NCI-H2196 (cell line): ENCODE measurements around the gene SPEG.

ENCODE experiments used
- DNase-seq: peaks from one replicate; lab custom pipeline; 2025; ENCODE audit not compliant: unreplicated experiment; lab: John Stamatoyannopoulos, UW

SPEG gene

DNA sequence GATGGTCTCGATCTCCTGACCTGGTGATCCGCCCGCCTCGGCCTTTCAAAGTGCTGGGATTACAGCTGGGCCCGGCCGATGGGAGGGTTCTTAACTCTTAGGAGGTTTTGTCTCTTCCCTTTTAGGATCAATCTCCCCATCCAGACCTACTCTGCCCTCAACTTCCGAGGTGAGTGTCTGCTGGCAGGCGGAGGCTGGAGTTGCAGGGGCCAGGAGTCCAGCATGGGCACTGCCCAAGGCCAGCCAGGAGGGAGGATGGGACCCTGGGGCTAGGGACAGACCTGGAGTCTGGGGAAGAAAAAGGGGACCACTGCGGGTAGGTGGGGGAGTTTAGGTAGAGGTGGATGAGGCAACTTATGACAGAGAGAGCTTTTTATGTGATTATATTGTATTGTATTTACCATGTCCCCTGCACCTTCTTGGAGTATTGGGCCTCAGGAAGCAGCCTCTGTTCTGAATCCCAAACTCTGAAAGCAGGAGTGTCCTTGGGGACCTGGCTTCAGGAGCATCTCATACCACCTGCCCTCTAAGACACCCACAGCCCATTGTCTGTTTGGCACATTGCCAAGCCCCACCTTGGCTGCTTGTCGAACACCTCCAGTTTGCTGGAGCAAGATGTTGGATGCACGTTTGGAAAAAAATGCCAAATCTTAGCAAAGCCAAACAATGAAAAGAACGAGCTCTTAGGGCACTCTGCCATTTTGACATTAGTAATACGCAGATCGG is 10.8 kb upstream of the SPEG start:
- peak; percentile 9 for DNase-seq

GRCh38 chr2:219425238-219426067 is 9.2 kb upstream of the SPEG start:
- no peak for DNase-seq

DNA sequence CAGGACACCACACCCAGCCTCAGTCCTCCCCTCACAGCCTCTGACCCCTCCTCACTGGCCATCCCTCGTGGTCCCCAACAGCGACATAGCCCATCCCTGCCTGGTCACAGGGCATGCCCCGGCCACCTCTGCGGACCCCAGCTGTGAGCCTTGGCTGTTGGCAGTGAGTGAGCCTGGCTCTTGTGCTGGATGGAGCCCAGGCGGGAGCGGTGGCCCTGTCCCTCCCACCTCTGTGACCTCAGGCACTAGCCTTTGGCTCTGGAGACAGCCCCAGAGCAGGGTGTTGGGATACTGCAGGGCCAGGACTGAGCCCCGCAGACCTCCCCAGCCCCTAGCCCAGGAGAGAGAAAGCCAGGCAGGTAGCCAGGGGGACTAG is 8.6 kb upstream of the SPEG start:
- DNase-seq: no peak

DNA sequence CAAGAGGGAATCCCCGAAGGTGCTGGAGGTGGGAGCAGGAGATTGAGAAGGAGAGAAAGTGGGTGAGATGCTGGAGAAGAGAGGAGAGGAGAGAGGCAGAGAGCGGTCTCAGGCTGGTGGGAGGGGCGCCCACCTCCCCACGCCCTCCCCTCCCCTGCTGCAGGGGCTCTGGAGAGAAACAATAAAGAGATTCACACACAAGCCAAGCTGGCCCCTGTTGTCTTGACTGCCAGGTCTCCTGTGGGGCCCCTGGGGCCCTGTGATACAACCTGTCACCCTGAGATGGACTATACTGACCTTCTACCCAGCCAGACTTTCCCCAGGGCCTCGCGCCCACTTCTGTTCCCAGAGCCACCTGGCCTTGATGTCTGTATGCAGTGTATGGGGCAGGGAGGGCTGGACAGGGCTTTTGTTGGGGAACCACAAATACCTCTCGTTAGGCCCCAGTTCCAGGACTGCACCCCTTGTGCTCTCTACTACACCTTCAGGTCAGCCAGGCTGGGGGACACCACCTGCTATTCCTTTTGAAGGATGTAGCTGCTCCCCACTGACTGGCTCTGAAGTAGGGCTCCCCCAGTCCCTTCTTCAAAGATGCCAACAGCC is 8.0 kb upstream of the SPEG start:
- DNase-seq: no peak

DNA sequence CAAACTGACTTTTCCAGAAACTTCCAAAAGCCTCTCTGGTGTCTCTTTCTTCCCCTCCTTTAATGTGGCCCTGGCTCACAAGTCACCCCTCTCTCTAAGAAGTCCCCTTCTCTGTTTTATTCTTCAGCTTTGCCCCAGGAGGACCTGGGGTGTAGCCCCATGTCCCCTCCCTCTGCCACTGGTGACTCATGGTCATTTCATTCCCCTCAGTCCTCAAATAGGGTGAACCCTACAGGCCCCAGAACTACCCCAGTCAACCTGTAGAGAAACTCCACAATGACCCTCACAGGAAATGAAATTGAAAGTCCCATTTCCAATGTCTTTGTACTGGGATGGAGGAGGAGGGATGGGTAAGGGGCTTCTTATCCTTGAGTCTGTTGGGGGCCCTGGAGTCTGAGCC is 6.2 kb upstream of the SPEG start:
- DNase-seq: no peak

- no peak for DNase-seq
These were observed 4.6 kb upstream of the SPEG start for GRCh38 chr2:219429958-219430606.

DNA sequence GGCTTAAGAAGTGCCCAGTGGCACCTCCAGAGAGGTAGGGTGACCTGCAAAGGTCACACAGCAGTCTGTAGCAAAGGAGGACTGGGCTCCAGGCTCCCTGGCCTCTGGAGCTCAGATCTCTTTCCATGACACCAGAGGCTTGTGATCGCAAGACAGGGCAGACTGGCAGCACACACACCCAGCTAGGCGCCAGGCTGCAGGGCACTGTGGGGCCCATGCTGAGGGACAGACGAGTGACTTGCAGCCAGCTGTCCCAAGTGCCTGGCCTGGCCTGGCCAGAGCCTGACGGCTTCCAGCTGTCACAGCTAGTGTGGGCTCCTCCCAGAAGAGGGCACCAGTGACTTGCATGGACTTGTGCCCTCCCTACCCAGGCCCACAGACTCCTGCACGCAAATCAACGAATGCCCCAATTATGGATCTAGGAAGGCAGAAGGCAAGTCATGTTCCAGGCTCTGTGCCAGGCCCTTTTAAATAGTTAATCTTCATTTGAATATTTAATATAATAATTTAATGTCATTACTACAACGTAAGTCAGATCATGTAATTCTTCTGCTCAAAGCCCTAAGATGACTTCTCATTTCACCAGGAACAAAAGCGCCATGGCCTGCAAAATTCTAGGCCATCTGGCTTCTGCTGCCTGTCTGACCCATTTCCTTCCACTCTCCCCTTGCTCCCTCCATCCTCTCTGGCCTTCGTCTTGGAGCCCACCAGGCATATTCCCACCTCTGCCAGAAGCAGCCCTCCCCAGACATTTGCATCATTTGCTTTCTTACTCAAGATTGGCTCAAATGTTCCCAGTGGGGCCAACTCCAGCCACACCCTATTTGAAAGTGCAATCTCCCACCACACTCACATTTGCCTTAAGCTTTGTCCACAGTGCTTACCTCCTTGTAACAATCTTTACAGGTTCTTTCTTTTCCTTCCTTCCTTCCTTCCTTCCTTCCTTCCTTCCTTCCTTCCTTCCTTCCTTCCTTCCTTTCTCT is 3.7 kb upstream of the SPEG start:
- peak; percentile 26 for DNase-seq

DNA sequence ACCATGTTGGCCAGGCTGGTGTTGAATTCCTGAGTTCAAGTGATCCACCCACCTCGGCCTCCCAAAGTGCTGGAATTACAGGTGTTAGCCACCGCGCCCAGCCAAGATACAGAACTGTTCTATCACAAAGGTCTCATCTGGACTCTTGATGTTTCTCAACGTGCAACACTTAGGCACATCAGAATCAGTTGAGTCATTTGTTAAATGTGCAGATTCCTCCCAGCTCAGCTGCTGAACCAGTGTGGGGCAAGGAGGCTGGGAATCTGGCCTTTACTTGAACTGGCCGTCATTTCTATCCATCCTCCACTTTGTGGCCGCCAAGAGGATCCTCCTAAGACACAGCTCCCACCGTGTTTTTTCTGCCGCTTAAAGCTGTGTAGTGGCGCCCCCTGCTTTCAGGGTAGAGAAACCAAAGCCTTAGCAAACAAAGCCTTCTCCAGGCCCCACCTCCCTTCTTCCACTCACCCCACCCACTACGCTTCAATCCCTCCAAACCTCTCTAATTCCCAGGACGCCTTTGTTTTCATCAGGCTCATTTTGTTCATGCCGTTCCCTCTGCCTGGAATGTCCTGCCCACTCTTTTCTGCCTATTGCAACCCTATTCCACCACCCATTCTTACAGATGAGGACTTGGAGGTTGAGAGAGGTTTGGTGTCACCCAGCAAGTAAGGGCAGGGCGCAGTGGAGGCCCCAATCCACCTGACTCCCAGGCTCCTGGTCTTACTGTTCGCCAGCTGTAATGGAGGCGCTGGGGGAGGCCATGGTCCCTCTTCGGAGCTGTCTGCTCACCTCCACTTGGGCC is 776 bp upstream of the SPEG start:
- peak; percentile 7 for DNase-seq

GRCh38 chr2:219434468-219434717 is 250 bp upstream of the SPEG start:
- DNase-seq: no peak

DNA sequence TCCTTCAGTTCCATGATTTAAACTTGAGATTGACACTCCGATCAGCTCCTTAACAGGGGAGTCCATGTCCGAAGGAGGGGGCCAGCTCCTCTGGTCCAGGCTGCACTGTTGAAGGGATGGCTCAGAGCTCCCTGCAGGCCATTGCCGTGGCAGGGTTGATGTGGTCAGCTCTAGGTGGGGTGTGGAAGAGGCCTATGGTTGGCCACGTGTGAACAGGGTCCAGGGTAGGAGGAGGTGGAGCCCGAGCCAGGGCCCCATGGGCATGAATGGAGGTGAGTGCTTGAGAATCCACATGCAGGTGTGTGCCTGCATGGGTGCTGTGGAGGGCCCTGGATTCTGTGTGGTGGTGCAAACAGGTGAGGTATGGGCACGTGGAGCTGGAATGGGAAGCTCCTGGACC is 1.1 kb downstream of the SPEG start:
- no peak for DNase-seq

- DNase-seq: no peak
These were observed 1.8 kb downstream of the SPEG start for GRCh38 chr2:219436491-219436890.

- no peak for DNase-seq
These were observed 2.5 kb downstream of the SPEG start for GRCh38 chr2:219437141-219437540.

- no peak for DNase-seq
These were observed 3.1 kb downstream of the SPEG start for GRCh38 chr2:219437690-219438206.

DNA sequence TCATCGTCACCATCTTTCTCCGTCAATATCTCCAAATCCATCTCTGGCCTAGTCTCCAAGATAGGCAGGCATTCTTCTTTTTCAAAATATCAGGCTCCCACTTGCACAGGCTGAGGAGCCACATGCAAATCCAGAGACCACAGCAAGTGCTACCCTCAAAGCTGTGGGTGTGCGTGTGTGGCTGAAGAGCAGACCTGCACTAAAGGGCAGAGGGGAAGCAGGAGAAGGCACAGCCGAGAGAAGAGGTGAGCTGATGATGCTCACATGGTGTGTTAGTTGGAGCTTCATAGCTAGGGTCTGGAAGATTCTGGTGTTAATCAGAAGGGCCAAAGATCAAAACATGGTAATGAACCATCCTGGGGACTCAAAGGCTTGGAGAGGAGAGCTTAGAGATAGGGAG is 3.8 kb downstream of the SPEG start:
- DNase-seq: no peak

- no peak for DNase-seq
These were observed 4.9 kb downstream of the SPEG start for GRCh38 chr2:219439506-219439905.

DNA sequence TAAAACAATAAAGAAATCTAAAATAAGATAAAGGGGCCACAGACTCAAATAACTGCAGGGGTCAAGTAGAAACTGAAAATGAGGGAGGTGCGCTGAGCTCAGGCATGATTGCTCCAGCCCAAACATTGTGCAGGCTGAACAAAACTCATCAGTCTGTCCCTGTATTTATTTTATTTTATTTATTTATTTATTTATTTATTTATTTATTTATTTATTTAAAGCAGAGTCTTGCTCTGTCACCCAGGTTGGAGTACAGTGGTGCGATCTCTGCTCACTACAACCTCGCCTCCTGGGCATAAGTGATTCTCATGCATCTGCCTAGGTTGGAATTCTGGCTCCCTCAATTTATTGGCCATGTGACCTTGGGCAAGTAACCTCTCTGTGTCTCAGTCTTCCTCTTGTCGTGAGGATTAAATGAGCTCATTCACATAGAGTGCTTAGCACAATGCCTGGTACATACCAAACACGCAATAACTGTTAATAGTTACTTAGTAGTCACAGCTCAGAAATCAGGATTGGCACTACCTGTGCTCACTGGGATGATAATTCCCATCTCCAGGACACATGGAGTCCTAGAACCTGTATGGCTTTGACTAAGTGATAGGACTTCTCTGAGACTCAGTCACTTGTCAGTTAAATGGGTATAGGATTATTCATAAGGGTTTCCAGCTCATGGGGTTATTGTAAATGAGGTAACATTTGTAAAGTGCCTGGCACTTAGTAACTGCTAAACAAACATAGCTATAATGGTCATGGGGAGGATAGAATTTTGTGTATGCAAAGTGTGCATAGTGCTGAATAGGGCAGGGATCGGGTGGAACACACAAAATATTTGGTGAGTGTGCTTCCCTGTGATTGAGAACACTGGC is 6.0 kb downstream of the SPEG start:
- no peak for DNase-seq

DNA sequence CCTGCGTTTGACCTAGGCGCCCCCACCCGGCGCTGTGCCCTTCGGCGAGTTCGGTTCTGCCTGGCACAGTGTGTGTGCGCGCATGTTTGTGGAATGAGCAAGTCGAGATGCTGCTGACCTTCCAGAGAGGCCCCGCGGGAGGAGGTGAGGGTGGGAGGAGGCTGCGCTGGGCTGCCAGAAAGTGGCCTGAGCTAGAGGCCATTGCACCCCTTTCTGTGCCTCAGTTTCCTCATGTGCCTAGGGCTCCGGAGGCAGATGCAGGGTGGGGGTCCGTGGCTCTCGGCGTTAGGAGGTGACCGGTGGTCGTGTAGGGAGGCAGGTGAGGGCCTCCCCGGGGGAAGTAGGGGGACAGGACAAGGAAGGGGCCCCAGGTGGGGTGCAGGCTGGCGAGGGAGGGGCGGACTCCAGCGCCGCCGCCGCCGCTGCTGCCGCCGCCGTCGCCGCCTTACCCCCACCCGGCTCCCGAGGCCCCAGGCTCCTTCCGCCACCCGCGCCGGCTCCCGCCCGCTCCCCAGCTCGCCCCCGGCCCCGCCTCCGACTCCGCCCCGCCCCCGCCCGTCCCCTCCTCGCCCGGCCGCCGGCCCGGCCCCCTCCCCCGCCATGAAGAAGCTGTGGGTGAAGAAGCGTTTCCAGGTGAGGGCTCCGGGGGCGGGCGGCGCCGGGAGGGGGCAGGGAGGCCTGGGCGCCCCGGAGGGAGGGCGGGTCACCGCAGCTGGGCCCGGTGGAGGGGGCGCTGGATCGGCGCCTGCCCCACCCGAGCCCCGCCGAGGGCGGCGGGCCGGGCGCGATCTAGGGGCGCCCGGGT is 7.0 kb downstream of the SPEG start:
- peak; percentile 65 for DNase-seq
